BJ (cell line): ENCODE data around the gene GAREM2. TPM values are rescaled to one million over a fixed set of nuclear protein-coding genes. Genes with fewer than 3 reads are reported as not detected.

Source experiments
- CTCF ChIA-PET: fragments of 350-600 bp; formaldehyde crosslinking; extraction: SDS; loops from one replicate; lab custom pipeline; 2021; ENCODE audit warnings: antibody characterized with exemption, inconsistent platforms; lab: Yijun Ruan, JAX
- POLR2A ChIA-PET: fragments of 300-600 bp; sonication (Branson Sonifier 250); formaldehyde crosslinking; extraction: SDS; loops from one replicate; lab custom pipeline; 2021; ENCODE audit warnings: antibody characterized with exemption; lab: Charles Lee
- DNase-seq: peaks from one replicate; pipeline ENCODE4 v3.0.0-alpha.2; 2011; ENCODE audit warnings: low read depth
- H3K27me3 ChIP-seq: 2 replicates; pipeline ENCODE4 v1.6.0; 2011; ENCODE audit warnings: low read length; ENCODE audit not compliant: control insufficient read depth, insufficient read depth
- H3K36me3 ChIP-seq: 2 replicates; pipeline ENCODE4 v1.5.1; 2011; ENCODE audit warnings: low read length; ENCODE audit not compliant: control insufficient read depth, insufficient read depth
- H3K4me3 ChIP-seq: 2 replicates; pipeline ENCODE4 v1.5.1; 2011; ENCODE audit warnings: low read depth, mild to moderate bottlenecking, control low read depth, low read length
- polyA plus RNA-seq: library from polyadenylated mRNA; depleted of rRNA; stranded (reverse); fragments of >200 nt; gene quantifications from 2 replicates; pipeline ENCODE4 v1.2.3, GENCODE V29; 2011
- TF ChIP-seq, protein P1 (sequence below): IDR thresholded peaks from 2 replicates; pipeline ENCODE4 v1.5.1; 2011; ENCODE audit warnings: low read depth, mild to moderate bottlenecking, control low read depth, inconsistent platforms, low read length, moderate library complexity; ENCODE audit not compliant: insufficient read depth

GAREM2 gene
- polyA plus RNA-seq, 1 experiment = 2.3 TPM

DNA sequence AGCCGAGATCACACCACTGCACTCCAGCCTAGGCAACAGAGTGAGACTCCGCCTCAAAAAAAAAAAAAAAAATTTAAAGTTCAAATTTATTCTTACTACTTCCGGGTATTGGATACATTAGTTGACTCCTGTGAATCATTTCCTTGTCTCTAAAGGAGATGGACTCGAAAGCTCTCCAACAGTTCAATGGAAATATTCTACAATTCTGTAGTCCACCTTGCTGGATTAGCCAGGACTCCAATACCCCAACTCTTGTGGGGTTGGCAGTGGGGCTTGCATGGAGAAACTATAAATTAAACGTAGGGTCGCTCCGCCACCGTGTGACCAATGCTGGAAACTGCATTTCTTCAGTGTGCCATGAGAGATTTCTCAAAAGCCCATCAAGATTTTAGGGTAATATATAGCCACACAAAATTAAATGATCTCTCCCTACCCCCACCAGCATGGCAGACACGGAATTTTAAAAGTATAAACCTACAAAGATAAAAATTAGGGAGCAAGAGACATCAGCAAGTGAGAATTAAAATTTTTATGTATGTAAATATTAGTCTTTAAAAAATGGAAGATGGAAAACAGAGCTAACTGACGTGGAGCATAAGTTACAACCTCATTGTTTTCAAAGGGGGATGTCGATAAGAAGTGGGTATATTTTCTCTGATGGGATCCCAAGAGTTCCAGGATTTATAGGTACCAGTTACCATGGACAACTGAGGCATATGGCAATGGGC, 27.8 kb upstream of the GAREM2 start:
- ChIA-PET POLR2A (no interaction called here), CTCF (interaction anchor here (0.6 to 4.5 kb wide), 21 partner anchors 9 to 197 kb away, joined by 3 to 25 read pairs (median 5); no protein-coding TSS in a partner anchor)
- Histone ChIP-seq H3K36me3 (no peaks in the 10 kb centered on the region), H3K4me3 (no peak overlapping the region), H3K27me3 (no peaks in the 10 kb centered on the region; the same call in 1 of the 2 replicates)
- DNase-seq = no peak
- TF ChIP-seq, protein P1, sequence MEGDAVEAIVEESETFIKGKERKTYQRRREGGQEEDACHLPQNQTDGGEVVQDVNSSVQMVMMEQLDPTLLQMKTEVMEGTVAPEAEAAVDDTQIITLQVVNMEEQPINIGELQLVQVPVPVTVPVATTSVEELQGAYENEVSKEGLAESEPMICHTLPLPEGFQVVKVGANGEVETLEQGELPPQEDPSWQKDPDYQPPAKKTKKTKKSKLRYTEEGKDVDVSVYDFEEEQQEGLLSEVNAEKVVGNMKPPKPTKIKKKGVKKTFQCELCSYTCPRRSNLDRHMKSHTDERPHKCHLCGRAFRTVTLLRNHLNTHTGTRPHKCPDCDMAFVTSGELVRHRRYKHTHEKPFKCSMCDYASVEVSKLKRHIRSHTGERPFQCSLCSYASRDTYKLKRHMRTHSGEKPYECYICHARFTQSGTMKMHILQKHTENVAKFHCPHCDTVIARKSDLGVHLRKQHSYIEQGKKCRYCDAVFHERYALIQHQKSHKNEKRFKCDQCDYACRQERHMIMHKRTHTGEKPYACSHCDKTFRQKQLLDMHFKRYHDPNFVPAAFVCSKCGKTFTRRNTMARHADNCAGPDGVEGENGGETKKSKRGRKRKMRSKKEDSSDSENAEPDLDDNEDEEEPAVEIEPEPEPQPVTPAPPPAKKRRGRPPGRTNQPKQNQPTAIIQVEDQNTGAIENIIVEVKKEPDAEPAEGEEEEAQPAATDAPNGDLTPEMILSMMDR = peak; percentile 78

DNA sequence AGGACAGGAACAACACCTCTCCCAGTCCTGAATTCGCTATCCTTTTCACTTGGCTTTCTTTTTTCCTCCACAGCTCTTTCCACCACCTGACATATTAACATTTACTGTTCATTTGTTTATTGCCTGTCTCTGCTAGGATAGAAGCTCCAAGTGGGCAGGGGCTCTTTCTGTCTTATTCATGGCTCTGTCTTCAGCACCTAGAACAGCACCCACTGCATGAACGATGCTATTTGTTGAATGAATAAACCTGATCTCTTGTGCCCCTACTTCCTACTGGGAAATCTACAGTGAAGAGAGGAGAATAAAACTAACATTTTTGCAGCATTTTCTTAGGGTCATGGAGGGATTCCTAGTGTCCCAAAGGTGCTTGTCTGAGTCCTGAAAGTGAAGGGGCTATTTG, 24.4 kb upstream of the GAREM2 start:
- ChIA-PET CTCF (interaction anchor here (0.6 to 2.8 kb wide), 4 partner anchors 11 to 198 kb away, joined by 3 to 8 read pairs (median 5); no protein-coding TSS in a partner anchor), POLR2A (no interaction called here)
- no peaks in the 10 kb centered on the region for H3K36me3 ChIP-seq
- TF ChIP-seq, protein P1 = no peak
- H3K27me3 ChIP-seq = no peaks in the 10 kb centered on the region; the same call in 1 of the 2 replicates
- H3K4me3 ChIP-seq = no peak overlapping the region
- no peak for DNase-seq

DNA sequence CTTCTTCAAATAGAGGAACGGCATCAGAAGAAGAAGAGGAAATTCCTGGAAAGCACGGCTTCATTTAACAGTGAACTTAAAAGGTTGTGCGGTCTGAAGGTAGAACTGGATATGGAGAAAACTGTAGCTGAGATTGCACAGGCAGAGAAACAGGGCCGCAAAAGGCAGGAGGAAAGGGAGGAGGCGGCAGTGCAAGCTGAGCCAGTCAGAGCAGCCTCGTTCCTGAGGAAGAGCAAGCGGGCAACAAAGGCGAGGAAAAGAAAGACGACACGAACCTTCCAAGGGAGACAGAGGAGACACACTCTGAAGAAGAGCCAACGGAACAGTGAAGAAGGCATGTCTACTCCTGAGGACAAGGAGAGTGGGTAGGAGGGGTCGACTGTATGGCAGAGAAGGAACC, 22.6 kb upstream of the GAREM2 start:
- Histone ChIP-seq H3K36me3 (no peaks in the 10 kb centered on the region), H3K27me3 (no peaks in the 10 kb centered on the region; the same call in 1 of the 2 replicates), H3K4me3 (no peak overlapping the region)
- no peak for DNase-seq
- CTCF ChIA-PET = interaction anchor here (1.5 kb wide), 1 partner anchor 14 kb away, joined by 3 read pairs; no protein-coding TSS in a partner anchor
- POLR2A ChIA-PET = interaction anchor here (0.7 kb wide), 1 partner anchor 159 kb away, joined by 6 read pairs; no protein-coding TSS in a partner anchor
- TF ChIP-seq, protein P1 = no peak

DNA sequence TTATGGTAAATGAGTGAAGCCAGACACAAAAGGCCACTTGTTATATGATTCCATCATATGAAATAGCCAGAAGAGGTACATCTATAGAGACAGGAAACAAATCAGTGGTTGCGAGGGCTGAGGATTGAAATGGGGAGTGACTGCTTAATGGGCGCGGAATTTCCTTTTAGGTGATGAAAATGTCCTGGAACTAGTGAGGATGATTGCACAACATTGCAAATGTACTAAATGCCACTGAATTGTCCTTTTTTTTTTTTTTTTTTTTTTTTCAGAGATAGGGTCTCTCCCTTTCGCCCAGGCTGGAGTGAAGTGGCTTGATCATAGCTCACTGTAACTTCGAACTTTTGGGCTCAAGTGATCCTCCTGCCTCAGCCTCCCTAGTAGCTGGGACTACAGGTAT, 15.3 kb upstream of the GAREM2 start:
- TF ChIP-seq, protein P1 = no peak
- ChIA-PET CTCF (no interaction called here), POLR2A (interaction anchor here (0.6 kb wide), 1 partner anchor 14 kb away, joined by 7 read pairs; no protein-coding TSS in a partner anchor)
- DNase-seq = no peak
- Histone ChIP-seq H3K4me3 (no peak overlapping the region), H3K36me3 (no peaks in the 10 kb centered on the region), H3K27me3 (no peaks in the 10 kb centered on the region)

DNA sequence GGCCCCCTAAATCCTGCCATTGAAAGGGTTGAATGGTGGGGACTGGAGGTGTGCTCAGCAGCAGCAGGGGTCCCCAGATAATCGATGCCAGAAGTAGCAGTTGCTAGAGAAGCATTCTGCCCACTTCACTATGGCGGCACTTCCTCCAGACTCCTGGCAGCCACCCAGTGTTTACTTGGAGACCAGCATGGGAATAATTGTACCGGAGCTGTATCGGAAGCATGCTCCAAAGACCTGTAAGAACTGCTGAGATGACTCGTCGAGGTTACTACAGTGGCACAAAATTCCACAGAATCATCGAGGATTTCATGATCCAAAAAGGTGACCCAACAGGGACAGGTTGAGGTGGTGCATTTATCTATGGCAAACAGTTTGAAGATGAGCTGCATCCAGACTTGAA, 11.0 kb upstream of the GAREM2 start:
- no peak for DNase-seq
- Histone ChIP-seq H3K4me3 (no peak overlapping the region), H3K36me3 (no peaks in the 10 kb centered on the region), H3K27me3 (peaks cover 4% of the 10 kb centered on the region; the same call in 1 of the 2 replicates)
- CTCF ChIA-PET = no interaction called here
- POLR2A ChIA-PET = no interaction called here
- TF ChIP-seq, protein P1 = no peak
